Ectodermal cell (in vitro differentiated cells): ENCODE measurements around the gene CDX1.

Experiments used
- H3K27ac ChIP-seq: 2 replicates; pipeline ENCODE4 v1.7.0; 2013; ENCODE audit warnings: mild to moderate bottlenecking, low read depth, low read length; ENCODE audit not compliant: insufficient read depth, poor library complexity, severe bottlenecking
- H3K27me3 ChIP-seq: 2 replicates; pipeline ENCODE4 v1.7.0; 2013; ENCODE audit warnings: mild to moderate bottlenecking, low read length; ENCODE audit not compliant: insufficient read depth, control insufficient read depth, poor library complexity, severe bottlenecking
- H3K36me3 ChIP-seq: one replicate; pipeline ENCODE4 v1.7.0; 2013; ENCODE audit warnings: low read length; ENCODE audit not compliant: control insufficient read depth, insufficient read depth
- H3K4me1 ChIP-seq: one replicate; pipeline ENCODE4 v1.7.0; 2013; ENCODE audit warnings: low read length; ENCODE audit not compliant: control insufficient read depth, insufficient read depth
- H3K4me3 ChIP-seq: 2 replicates; pipeline ENCODE4 v1.7.0; 2013; ENCODE audit warnings: low read depth, low read length, control low read depth; ENCODE audit not compliant: insufficient read depth
- H3K9me3 ChIP-seq: 2 replicates; pipeline ENCODE4 v1.7.0; 2013; ENCODE audit warnings: mild to moderate bottlenecking, low read length, moderate library complexity; ENCODE audit not compliant: control insufficient read depth
- WGBS, 2 experiments: methylation state at CpG; one replicate each; pipeline ENCODE4 v1.1.7; 2013; ENCODE audit warnings: missing lambda C conversion rate in 2 of 2; 5-methylcytosine and 5-hydroxymethylcytosine counted together

Gene CDX1

GRCh38 chr5:150189728-150190502 lies 23.3 kb downstream of the CDX1 start, which contains the start of gene SLC6A7:
Gene SLC6A7 (plus strand): TSS chr5:150190062. CDS start chr5:150190328, 266 bp downstream.
- Histone ChIP-seq H3K36me3 (no peaks in the 10 kb centered on the region), H3K27ac (no peak within 1 kb of the TSS), H3K27me3 (peaks cover 71% of the 10 kb centered on the region), H3K4me3 (peak within 1 kb of the TSS; percentile 10), H3K9me3 (no peaks in the 10 kb centered on the region), H3K4me1 (peaks cover 24% of the 10 kb centered on the region)
- 4 to 5% methylated on average over 58 of the region's 58 CpGs for WGBS, 2 experiments

GRCh38 chr5:150190503-150190979 lies 24.0 kb downstream of the CDX1 start:
- peaks cover 18% of the 10 kb centered on the region for H3K4me1 ChIP-seq
- H3K27me3 ChIP-seq, result peaks cover 70% of the 10 kb centered on the region
- 14 to 16% methylated on average over 15 to 16 of the region's 16 CpGs for WGBS, 2 experiments

GRCh38 chr5:150190987-150191386 lies 24.4 kb downstream of the CDX1 start:
- Histone ChIP-seq H3K4me3 (no peak overlapping the region), H3K4me1 (peaks cover 14% of the 10 kb centered on the region), H3K36me3 (no peaks in the 10 kb centered on the region), H3K27ac (no peak overlapping the region), H3K27me3 (peaks cover 65% of the 10 kb centered on the region), H3K9me3 (no peaks in the 10 kb centered on the region)
- 31 to 41% methylated on average over 2 of the region's 2 CpGs for WGBS, 2 experiments

More at GRCh38 chr5:150190503-150190979, 24.0 kb downstream of the CDX1 start:
- Histone ChIP-seq H3K27ac (no peak overlapping the region), H3K36me3 (no peaks in the 10 kb centered on the region), H3K4me3 (peak overlapping the region; percentile 10), H3K9me3 (no peaks in the 10 kb centered on the region)

GRCh38 chr5:150192462-150192861 lies 25.9 kb downstream of the CDX1 start:
- Histone ChIP-seq H3K36me3 (no peaks in the 10 kb centered on the region), H3K4me3 (no peak overlapping the region), H3K27ac (no peak overlapping the region), H3K9me3 (no peaks in the 10 kb centered on the region), H3K4me1 (peaks cover 14% of the 10 kb centered on the region), H3K27me3 (peaks cover 51% of the 10 kb centered on the region)
- 63 to 67% methylated on average over 4 of the region's 4 CpGs for WGBS, 2 experiments

- H3K9me3 ChIP-seq, result no peaks in the 10 kb centered on the region
- no peak overlapping the region for H3K4me3 ChIP-seq
- H3K36me3 ChIP-seq, result no peaks in the 10 kb centered on the region
- WGBS, 2 experiments, result 84 to 89% methylated on average over 9 of the region's 9 CpGs
- peaks cover 16% of the 10 kb centered on the region for H3K27me3 ChIP-seq
- H3K4me1 ChIP-seq, result peaks cover 1% of the 10 kb centered on the region
- H3K27ac ChIP-seq, result no peak overlapping the region
Observed at GRCh38 chr5:150195736-150196485, 29.3 kb downstream of the CDX1 start.

GRCh38 chr5:150196514-150196913 lies 29.9 kb downstream of the CDX1 start:
- Histone ChIP-seq H3K36me3 (no peaks in the 10 kb centered on the region), H3K27me3 (peaks cover 10% of the 10 kb centered on the region), H3K27ac (no peak overlapping the region), H3K9me3 (no peaks in the 10 kb centered on the region), H3K4me3 (no peak overlapping the region), H3K4me1 (no peaks in the 10 kb centered on the region)
- 91 to 92% methylated on average over 5 of the region's 5 CpGs for WGBS, 2 experiments

GRCh38 chr5:150196986-150197385 lies 30.4 kb downstream of the CDX1 start:
- no peaks in the 10 kb centered on the region for H3K36me3 ChIP-seq
- no peak overlapping the region for H3K4me3 ChIP-seq
- H3K27me3 ChIP-seq, result peaks cover 5% of the 10 kb centered on the region
- H3K27ac ChIP-seq, result no peak overlapping the region
- WGBS, 2 experiments, result 94% methylated on average over 16 of the region's 16 CpGs
- H3K9me3 ChIP-seq, result no peaks in the 10 kb centered on the region
- H3K4me1 ChIP-seq, result no peaks in the 10 kb centered on the region

GRCh38 chr5:150197476-150197875 lies 30.9 kb downstream of the CDX1 start:
- Histone ChIP-seq H3K27ac (no peak overlapping the region), H3K9me3 (no peaks in the 10 kb centered on the region), H3K27me3 (peaks cover under 1% of the 10 kb centered on the region), H3K4me1 (no peaks in the 10 kb centered on the region), H3K4me3 (no peak overlapping the region), H3K36me3 (no peaks in the 10 kb centered on the region)
- 100% methylated on average over 1 of the region's 1 CpG; no CpG with 5 or more reads in 1 of the 2 experiments for WGBS, 2 experiments

GRCh38 chr5:150202501-150202900 lies 35.9 kb downstream of the CDX1 start:
- no peak overlapping the region for H3K27ac ChIP-seq
- H3K4me3 ChIP-seq, result no peak overlapping the region
- no peaks in the 10 kb centered on the region for H3K9me3 ChIP-seq
- H3K36me3 ChIP-seq, result no peaks in the 10 kb centered on the region
- no peaks in the 10 kb centered on the region for H3K27me3 ChIP-seq
- WGBS, 2 experiments, result 95 to 97% methylated on average over 10 of the region's 10 CpGs
- H3K4me1 ChIP-seq, result no peaks in the 10 kb centered on the region
